OCI-LY3 (cell line): ENCODE data around the gene FBXW7.
A peak's percentile ranks its signal among the peaks of the same experiment; 100 is the strongest.

ENCODE experiments used
- H2AFZ ChIP-seq: fragments of 200-600, 300-600 bp; shearing (Covaris generic); 2 replicates; pipeline ENCODE4 v1.6.0; 2014; ENCODE audit warnings: antibody characterized with exemption, low read depth, low read length
- H3K27ac ChIP-seq: fragments of 200-600, 300-600 bp; sonication (generic); 2 replicates; pipeline ENCODE4 v1.5.1; 2014; ENCODE audit warnings: mild to moderate bottlenecking, low read length, moderate library complexity, mixed read lengths
- H3K27me3 ChIP-seq: fragments of 200-600, 300-600 bp; sonication (generic); 2 replicates; pipeline ENCODE4 v1.6.1; 2014; ENCODE audit warnings: low read depth, low read length, mixed read lengths
- H3K36me3 ChIP-seq: fragments of 200-600, 300-600 bp; sonication (generic); replicated peaks from 2 replicates; pipeline ENCODE3; 2014; ENCODE audit warnings: low read depth, low read length, mixed read lengths
- H3K4me1 ChIP-seq: fragments of 300-600, 200-600 bp; sonication (generic); 2 replicates; pipeline ENCODE4 v1.6.1; 2014; ENCODE audit warnings: low read length, mixed read lengths
- H3K4me2 ChIP-seq: fragments of 200-600, 300-600 bp; sonication (generic); 2 replicates; pipeline ENCODE4 v1.6.1; 2014; ENCODE audit warnings: low read length, mixed read lengths
- H3K4me3 ChIP-seq: fragments of 300-600, 200-600 bp; sonication (generic); 2 replicates; pipeline ENCODE4 v1.5.1; 2014; ENCODE audit warnings: antibody characterized with exemption, mild to moderate bottlenecking, low read length, moderate library complexity
- H3K79me2 ChIP-seq: fragments of 300-600, 200-600 bp; shearing (Covaris generic); 2 replicates; pipeline ENCODE4 v1.6.1; 2014; ENCODE audit warnings: mild to moderate bottlenecking, low read length, mixed read lengths
- H3K9ac ChIP-seq: fragments of 300-600, 200-600 bp; shearing (Covaris generic); 2 replicates; pipeline ENCODE4 v1.6.0; 2014; ENCODE audit warnings: mild to moderate bottlenecking, low read length, moderate library complexity
- H3K9me3 ChIP-seq: fragments of 200-600, 300-600 bp; shearing (Covaris generic); 2 replicates; pipeline ENCODE4 v1.6.1; 2014; ENCODE audit warnings: low read length, mixed read lengths; ENCODE audit not compliant: insufficient read depth
- H4K20me1 ChIP-seq: fragments of 200-600, 300-600 bp; sonication (generic); 2 replicates; pipeline ENCODE4 v1.6.1; 2016; ENCODE audit warnings: low read length, mixed read lengths; ENCODE audit not compliant: insufficient read depth
- CTCF ChIP-seq: fragments of 200-600, 300-600 bp; sonication (generic); IDR thresholded peaks from 2 replicates; pipeline ENCODE4 v1.5.1; 2014; ENCODE audit warnings: antibody characterized with exemption, low read length, low read depth
- EZH2phosphoT487 ChIP-seq: fragments of 200-600 bp; shearing (Covaris generic); IDR thresholded peaks from 2 replicates; pipeline ENCODE4 v1.6.1; 2018; ENCODE audit warnings: antibody characterized with exemption, mixed run types, low read depth

The FBXW7 gene

GRCh38 chr4:152364383-152364782 is 171.5 kb downstream of the FBXW7 start:
- TF ChIP-seq EZH2phosphoT487 (no peak), CTCF (no peak)
- peaks cover 49% of the 10 kb centered on the region for H3K79me2 ChIP-seq
- H3K27ac ChIP-seq, result no peak overlapping the region
- H3K9me3 ChIP-seq, result no peaks in the 10 kb centered on the region
- no peak overlapping the region for H2AFZ ChIP-seq
- peaks cover 7% of the 10 kb centered on the region for H3K36me3 ChIP-seq
- H4K20me1 ChIP-seq, result no peaks in the 10 kb centered on the region
- no peaks in the 10 kb centered on the region for H3K27me3 ChIP-seq
- no peak overlapping the region for H3K9ac ChIP-seq
- no peak overlapping the region for H3K4me3 ChIP-seq
- H3K4me1 ChIP-seq, result peaks cover 46% of the 10 kb centered on the region
- H3K4me2 ChIP-seq, result no peak overlapping the region

DNA sequence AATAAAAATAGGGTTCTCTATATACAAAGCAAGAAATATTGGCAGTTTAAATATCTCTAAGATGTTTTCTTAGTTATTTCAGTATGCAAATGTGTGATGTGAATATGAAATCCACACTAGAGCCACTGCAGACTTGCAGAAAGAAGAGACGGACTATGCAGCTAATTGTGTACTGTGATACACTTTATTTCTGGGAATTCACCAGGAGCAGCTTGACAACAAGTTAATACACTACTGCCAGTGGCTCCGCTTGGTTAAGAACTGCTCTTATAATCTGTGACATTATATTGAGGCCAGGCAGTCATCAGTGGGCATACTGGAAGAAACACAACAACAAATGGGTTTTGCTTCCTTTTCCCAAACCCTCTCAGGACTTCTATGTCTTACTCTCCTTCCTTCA is 172.0 kb downstream of the FBXW7 start:
- no peak overlapping the region for H3K27ac ChIP-seq
- TF ChIP-seq CTCF, result no peak
- no peak for TF ChIP-seq EZH2phosphoT487
- H3K4me3 ChIP-seq, result no peak overlapping the region
- H3K4me2 ChIP-seq, result no peak overlapping the region
- no peaks in the 10 kb centered on the region for H3K9me3 ChIP-seq
- no peaks in the 10 kb centered on the region for H4K20me1 ChIP-seq
- H3K4me1 ChIP-seq, result peaks cover 46% of the 10 kb centered on the region
- no peaks in the 10 kb centered on the region for H3K27me3 ChIP-seq
- H3K9ac ChIP-seq, result no peak overlapping the region
- H3K79me2 ChIP-seq, result peaks cover 49% of the 10 kb centered on the region
- no peak overlapping the region for H2AFZ ChIP-seq
- H3K36me3 ChIP-seq, result peaks cover 12% of the 10 kb centered on the region

DNA sequence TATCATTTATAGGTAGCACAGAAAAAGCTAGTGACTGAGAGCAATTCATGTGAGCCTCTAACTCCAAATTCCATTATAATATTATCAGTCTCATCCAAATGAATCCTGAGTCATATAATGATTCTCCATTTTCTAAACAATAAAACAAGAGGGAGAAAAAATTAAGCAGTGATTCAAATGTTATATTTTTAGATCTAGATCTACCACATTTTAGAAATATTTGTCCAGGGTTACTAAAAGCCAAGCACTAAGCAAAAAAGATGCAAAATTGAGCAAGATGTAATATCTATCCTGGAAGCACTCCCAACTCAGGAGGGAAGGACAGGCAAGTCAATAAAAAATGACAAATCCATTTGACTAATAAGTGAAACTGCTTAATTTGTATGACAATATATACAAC is 172.8 kb downstream of the FBXW7 start:
- Histone ChIP-seq H3K36me3 (peaks cover 14% of the 10 kb centered on the region), H4K20me1 (no peaks in the 10 kb centered on the region), H3K27ac (no peak overlapping the region), H3K9ac (no peak overlapping the region), H3K27me3 (no peaks in the 10 kb centered on the region), H3K79me2 (peaks cover 47% of the 10 kb centered on the region), H2AFZ (no peak overlapping the region), H3K4me2 (no peak overlapping the region), H3K9me3 (no peaks in the 10 kb centered on the region), H3K4me3 (no peak overlapping the region), H3K4me1 (peaks cover 44% of the 10 kb centered on the region)
- no peak for TF ChIP-seq CTCF

GRCh38 chr4:152360045-152360410 is 175.9 kb downstream of the FBXW7 start:
- Histone ChIP-seq H3K4me1 (peaks cover 38% of the 10 kb centered on the region), H3K27me3 (no peaks in the 10 kb centered on the region), H3K27ac (peak overlapping the region; percentile 57), H3K36me3 (peaks cover 6% of the 10 kb centered on the region), H3K9ac (no peak overlapping the region), H3K4me3 (peak overlapping the region; percentile 12; the same call in 1 of the 2 replicates), H3K79me2 (peaks cover 46% of the 10 kb centered on the region), H3K9me3 (no peaks in the 10 kb centered on the region), H2AFZ (no peak overlapping the region), H3K4me2 (peak overlapping the region; percentile 50), H4K20me1 (no peaks in the 10 kb centered on the region)
- TF ChIP-seq EZH2phosphoT487 (no peak), CTCF (no peak)
